Esophagus muscularis mucosa (tissue), 4 donors: Measurements from ENCODE around the gene RSPO1. TPM values are rescaled to one million over a fixed set of nuclear protein-coding genes. Genes with fewer than 3 reads are reported as not detected.

Experiments used
- DNase-seq: peaks from one replicate; pipeline ENCODE4 v3.0.0-alpha.2; 2017; ENCODE audit errors: extremely low spot score
- H3K27ac ChIP-seq, 4 donors: fragments of 200-600 bp; sonication (generic); replicated peaks in 1 of 4; 1 replicate in 3 of 4; 2 replicates in 1 of 4; pipeline ENCODE4 v1.5.1; 2016 to 2019; ENCODE audit warnings: mild to moderate bottlenecking in 1 of 4
- H3K27me3 ChIP-seq, 4 donors: fragments of 200-600 bp; sonication (generic); one replicate each; pipeline versions ENCODE4 v1.5.1 to v1.6.0; 2016 to 2019
- H3K36me3 ChIP-seq, 4 donors: fragments of 200-600 bp; sonication (generic); one replicate each; pipeline ENCODE4 v1.5.1; 2016 to 2019
- H3K4me1 ChIP-seq, 4 donors: fragments of 200-600 bp; sonication (generic); one replicate each; pipeline ENCODE4 v1.5.1; 2016 to 2019
- H3K4me3 ChIP-seq, 4 donors: fragments of 200-600 bp; sonication (generic); 1 replicate in 2 of 4; 2 replicates in 2 of 4; pipeline ENCODE4 v1.5.1; 2016 to 2019; ENCODE audit warnings: mild to moderate bottlenecking in 4 of 4, moderate library complexity in 1 of 4
- H3K9me3 ChIP-seq, 4 donors: fragments of 200-600 bp; sonication (generic); 1 replicate in 3 of 4; 2 replicates in 1 of 4; pipeline ENCODE4 v1.5.1; 2016 to 2019
- EP300 ChIP-seq: sonication (generic); formaldehyde crosslinking; IDR thresholded peaks from one replicate; pipeline ENCODE4 v1.6.1; 2017; ENCODE audit warnings: antibody characterized with exemption
- POLR2A ChIP-seq: fragments of 450-650 bp; IDR thresholded peaks from one replicate; pipeline ENCODE4 v1.6.1; 2017; ENCODE audit warnings: antibody characterized with exemption, moderate library complexity, mild to moderate bottlenecking, low read depth
- POLR2AphosphoS5 ChIP-seq, 2 donors: sonication (generic); formaldehyde crosslinking; IDR thresholded peaks; one replicate each; pipeline ENCODE4 v1.6.1; 2017; ENCODE audit warnings: antibody characterized with exemption in 2 of 2
- WGBS: methylation state at CpG from one replicate; pipeline ENCODE4 v1.1.5; 2018; 5-methylcytosine and 5-hydroxymethylcytosine counted together
- intact Hi-C: fragments of 100-400 bp; cut with DNase I; formaldehyde crosslinking; loops from one replicate; pipeline ENCODE4 v1.15.1; 2023
- total RNA-seq, 4 donors: library from RNA; depleted of rRNA; stranded (reverse); fragments of >200 nt; gene quantifications; one replicate each; pipeline versions ENCODE4 v1.1.0 to v1.2.1, GENCODE V29; 2016
- TF ChIP-seq, protein P1 (sequence below), 3 experiments: fragments of 200-600 bp in 2 of 3; fragments of 450-650 bp in 1 of 3; sonication (generic) in 2 of 3; IDR thresholded peaks; one replicate each; pipeline ENCODE4 v1.5.1; 2017 to 2019; ENCODE audit warnings: antibody characterized with exemption in 3 of 3, mild to moderate bottlenecking in 2 of 3, moderate library complexity in 1 of 3

The RSPO1 gene
- total RNA-seq, 4 donors from 2014 or later = 1.0 to 1.8 (median 1.5) TPM

DNA sequence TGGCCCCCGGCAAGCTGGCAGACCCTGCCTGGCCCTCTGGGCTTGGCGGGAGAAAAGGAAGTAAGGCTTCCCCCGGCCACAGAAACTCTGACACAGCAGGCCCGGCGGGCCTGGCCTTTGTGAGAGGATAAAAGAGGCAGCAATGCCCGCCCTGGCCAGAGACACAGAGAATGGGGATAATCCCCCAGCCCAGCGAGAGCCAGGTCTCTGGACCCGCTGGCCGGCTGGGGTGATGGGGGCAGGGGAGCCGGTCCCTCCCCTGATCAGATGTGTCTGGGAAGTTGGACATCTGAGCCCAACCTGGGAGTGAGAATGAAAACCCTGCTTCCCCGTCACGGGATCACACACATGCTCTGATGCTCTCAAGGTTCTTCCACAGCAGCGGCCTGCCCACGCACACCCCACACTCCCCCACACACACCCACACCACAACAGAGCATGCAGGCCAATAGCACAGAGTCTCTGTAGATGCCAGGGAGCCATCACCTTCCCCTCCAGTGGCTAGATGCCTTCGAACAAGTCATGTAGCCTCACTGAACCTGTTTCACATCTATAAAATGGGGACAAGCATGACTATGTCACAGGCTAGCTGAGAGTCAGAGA is 4.2 kb downstream of the RSPO1 start:
- DNase-seq = no peak
- Histone ChIP-seq H3K27me3 (peaks cover 6 to 91% (median 37%) of the 10 kb centered on the region in 4 donors), H3K4me1 (peaks cover 12 to 22% (median 17%) of the 10 kb centered on the region in 4 donors), H3K9me3 (no peaks in the 10 kb centered on the region), H3K4me3 (no peak overlapping the region), H3K36me3 (no peaks in the 10 kb centered on the region), H3K27ac (no peak overlapping the region)
- intact Hi-C loops = no loop called here
- WGBS = 69% methylated on average over 4 of the region's 15 CpGs
- TF ChIP-seq, protein P1, sequence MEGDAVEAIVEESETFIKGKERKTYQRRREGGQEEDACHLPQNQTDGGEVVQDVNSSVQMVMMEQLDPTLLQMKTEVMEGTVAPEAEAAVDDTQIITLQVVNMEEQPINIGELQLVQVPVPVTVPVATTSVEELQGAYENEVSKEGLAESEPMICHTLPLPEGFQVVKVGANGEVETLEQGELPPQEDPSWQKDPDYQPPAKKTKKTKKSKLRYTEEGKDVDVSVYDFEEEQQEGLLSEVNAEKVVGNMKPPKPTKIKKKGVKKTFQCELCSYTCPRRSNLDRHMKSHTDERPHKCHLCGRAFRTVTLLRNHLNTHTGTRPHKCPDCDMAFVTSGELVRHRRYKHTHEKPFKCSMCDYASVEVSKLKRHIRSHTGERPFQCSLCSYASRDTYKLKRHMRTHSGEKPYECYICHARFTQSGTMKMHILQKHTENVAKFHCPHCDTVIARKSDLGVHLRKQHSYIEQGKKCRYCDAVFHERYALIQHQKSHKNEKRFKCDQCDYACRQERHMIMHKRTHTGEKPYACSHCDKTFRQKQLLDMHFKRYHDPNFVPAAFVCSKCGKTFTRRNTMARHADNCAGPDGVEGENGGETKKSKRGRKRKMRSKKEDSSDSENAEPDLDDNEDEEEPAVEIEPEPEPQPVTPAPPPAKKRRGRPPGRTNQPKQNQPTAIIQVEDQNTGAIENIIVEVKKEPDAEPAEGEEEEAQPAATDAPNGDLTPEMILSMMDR (IDR thresholded peaks at IDR 0.05) = no peak
- TF ChIP-seq POLR2A = no peak
- no peak for TF ChIP-seq POLR2AphosphoS5 (IDR thresholded peaks at IDR 0.05)
- no peak for TF ChIP-seq EP300

DNA sequence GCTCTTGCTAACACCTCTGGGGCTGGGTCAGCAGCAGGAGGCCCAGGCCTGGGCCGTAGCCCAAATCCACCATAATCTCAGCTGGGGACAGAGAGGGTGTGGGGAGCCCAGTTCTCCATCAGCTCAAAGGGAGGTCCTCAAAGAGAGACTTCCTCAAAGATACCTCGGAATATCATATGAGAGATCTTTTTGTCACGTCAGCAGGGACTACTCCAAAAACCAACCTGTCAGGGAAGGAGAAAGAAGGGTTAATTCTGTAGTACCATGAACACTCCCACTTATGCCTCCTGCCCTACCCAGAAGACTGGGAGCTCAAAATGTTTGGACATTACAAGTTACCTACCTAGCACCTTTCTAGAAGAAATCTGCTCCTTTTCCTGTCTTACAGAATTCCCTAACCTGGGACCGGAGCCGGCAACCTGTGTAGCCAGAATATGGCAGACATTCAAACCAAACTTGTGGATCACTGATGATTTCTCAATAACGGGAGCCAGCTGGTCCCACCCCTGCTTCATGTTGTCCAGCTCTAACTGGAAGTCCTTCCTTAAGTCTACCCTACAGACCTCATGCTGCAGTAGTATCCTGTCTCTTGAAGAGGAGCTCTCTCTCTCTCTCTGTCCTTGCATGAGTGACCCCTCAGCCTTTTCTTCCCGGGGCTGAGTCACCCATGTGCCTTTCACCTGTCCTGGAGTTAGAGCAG is 4.8 kb downstream of the RSPO1 start:
- 52% methylated on average over 6 of the region's 7 CpGs for WGBS
- Histone ChIP-seq H3K9me3 (no peaks in the 10 kb centered on the region), H3K4me1 (peaks cover 10 to 17% (median 14%) of the 10 kb centered on the region in 4 donors), H3K27me3 (peaks cover 6 to 90% (median 32%) of the 10 kb centered on the region in 4 donors), H3K36me3 (no peaks in the 10 kb centered on the region), H3K4me3 (no peak overlapping the region), H3K27ac (no peak overlapping the region)
- no peak for TF ChIP-seq POLR2A
- TF ChIP-seq POLR2AphosphoS5 (IDR thresholded peaks at IDR 0.05) = no peak
- TF ChIP-seq EP300 = no peak
- TF ChIP-seq, protein P1 (IDR thresholded peaks at IDR 0.05) = no peak
- no peak for DNase-seq
- intact Hi-C loops = no loop called here

DNA sequence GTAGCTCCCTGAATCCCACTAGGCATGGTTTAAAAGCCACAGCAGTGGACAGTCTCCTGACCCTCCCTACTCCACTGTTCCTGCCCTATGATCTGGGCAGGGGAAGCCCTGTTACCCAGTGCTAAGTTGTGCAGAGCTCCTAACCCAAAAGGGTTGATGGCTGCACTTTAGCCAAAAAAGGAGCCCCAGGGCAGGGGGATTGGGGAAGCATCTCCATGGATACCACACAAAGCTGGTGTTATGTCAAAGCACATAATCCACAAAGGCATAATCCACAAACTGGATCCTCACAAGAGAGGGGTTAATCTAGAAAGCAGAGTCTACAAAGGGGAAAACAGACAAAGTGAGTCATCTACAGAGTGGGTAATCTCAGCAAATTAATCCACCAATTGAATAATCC is 5.7 kb downstream of the RSPO1 start:
- TF ChIP-seq POLR2A = no peak
- no peak for TF ChIP-seq EP300
- TF ChIP-seq, protein P1 (IDR thresholded peaks at IDR 0.05) = no peak
- TF ChIP-seq POLR2AphosphoS5 (IDR thresholded peaks at IDR 0.05) = no peak

DNA sequence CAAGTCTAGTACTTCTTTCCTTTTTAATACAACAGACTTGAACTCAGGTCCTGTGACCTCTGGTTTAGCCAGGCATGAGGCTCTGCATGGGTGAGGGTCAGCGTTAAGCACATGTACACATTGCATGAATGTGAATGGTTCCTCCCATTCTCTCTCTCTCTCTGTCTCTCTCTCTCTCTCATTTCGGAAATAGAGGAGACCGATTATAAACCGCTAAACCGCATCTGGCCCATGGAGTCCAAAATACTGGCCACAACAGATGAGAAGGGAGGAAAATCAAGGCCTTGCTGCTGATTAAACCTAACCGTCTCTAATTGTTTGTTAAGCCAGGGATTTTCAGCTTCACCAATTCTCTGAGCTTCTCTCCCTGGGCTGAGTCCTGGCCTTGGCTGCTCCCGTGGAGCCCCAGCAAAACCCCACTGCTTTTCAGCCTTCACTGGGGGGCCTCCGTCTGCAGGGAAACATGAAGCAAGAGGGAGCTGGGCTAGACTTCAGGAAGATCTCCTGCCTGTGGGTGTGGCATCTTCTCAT is 6.6 kb downstream of the RSPO1 start:
- Histone ChIP-seq H3K4me1 (no peaks in the 10 kb centered on the region), H3K9me3 (no peaks in the 10 kb centered on the region), H3K4me3 (no peak overlapping the region), H3K27me3 (peaks cover under 1 to 88% (median 14%) of the 10 kb centered on the region in 4 donors), H3K27ac (no peak overlapping the region), H3K36me3 (no peaks in the 10 kb centered on the region)
- DNase-seq = no peak
- intact Hi-C loops = no loop called here
- TF ChIP-seq POLR2AphosphoS5 (IDR thresholded peaks at IDR 0.05) (no peak), EP300 (no peak), POLR2A (no peak)
- TF ChIP-seq, protein P1 (IDR thresholded peaks at IDR 0.05) = no peak
- 74% methylated on average over 8 of the region's 8 CpGs for WGBS

More for the DNA sequence above, 5.7 kb downstream of the RSPO1 start:
- no peak overlapping the region for H3K4me3 ChIP-seq
- DNase-seq = no peak
- intact Hi-C loops = no loop called here
- peaks cover 3 to 9% (median 6%) of the 10 kb centered on the region in 4 donors for H3K4me1 ChIP-seq
- H3K27ac ChIP-seq = no peak overlapping the region
- peaks cover 6 to 90% (median 24%) of the 10 kb centered on the region in 4 donors for H3K27me3 ChIP-seq
- H3K36me3 ChIP-seq = no peaks in the 10 kb centered on the region
- H3K9me3 ChIP-seq = no peaks in the 10 kb centered on the region
